ENCODE data around the gene SLIT3.
"Not testable (repeated sequence)": the region's sequence is repeated elsewhere in the genome, so short reads cannot be mapped to it uniquely, and the experiment has no call there.

The SLIT3 gene

DNA sequence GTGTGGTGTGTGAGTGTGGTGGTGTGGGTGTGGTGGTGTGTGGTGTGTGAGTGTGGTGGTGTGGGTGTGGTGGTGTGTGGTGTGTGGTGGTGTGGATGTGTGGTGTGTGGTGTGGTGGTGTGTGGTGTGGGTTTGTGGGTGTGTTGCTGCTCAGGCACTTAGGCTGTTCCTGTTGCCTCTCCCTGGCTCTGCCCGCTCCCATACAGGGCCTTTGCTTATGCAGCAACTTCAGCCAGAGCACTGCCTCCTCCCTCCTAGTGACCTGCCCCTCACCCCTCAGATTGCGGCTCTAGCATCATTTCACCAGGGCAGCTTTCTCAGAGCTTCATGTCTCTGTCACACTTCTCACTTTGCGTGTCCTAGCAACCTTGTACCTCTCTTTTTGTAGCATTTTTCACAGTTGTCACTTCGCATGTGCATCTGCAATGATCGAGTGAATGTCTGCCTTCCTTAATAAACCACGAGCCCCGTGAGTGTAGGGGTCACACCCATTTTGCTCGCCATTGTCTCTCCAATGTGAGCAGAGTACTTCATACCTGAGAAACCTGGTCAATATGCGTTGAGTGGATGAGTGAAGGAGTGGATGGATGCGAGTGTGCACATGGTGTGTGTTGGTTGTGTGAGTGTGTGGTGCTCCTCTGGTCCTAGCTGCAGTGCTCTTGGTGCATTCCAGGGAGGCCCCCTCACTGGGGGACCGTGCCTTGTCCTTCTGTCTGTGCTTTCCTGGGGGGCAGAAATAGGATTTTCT lies 553.9 kb downstream of the SLIT3 start:
- no peaks in the 10 kb centered on the region for H3K36me3 ChIP-seq (ENCODE audit: insufficient read depth)

DNA sequence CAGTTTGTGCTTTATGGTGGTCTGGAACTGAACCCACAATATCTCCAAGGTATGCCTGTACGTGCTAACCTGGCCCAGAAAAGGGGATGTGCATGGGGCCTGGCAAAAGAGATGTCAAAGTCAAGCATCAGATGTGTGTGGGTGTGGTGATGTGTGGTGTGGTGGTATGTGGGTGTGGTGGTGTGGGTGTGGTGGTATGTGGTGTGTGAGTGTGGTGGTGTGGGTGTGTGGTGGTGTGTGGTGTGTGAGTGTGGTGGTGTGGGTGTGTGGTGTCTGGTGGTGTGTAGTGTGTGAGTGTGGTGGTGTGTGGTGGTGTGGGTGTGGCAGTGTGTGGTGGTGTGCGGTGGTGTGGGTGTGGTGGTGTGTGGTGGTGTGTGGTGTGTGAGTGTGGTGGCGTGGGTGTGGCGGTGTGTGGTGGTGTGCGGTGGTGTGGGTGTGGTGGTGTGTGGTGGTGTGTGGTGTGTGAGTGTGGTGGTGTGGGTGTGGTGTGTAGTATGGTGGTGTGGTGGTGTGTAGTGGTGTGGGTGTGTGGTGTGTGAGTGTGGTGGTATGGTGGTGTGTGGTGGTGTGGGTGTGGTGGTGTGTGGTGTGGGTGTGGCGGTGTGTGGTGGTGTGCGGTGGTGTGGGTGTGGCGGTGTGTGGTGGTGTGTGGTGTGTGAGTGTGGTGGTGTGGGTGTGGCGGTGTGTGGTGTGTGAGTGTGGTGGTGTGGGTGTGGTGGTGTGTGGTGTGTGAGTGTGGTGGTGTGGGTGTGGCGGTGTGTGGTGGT lies 554.6 kb downstream of the SLIT3 start:
- not testable (repeated sequence) for H3K27ac ChIP-seq; H3K36me3 ChIP-seq (ENCODE audit: insufficient read depth); H3K4me3 ChIP-seq (IDR thresholded peaks at IDR 0.05; ENCODE audit: insufficient read depth, low read depth, low read length); H3K79me2 ChIP-seq (ENCODE audit: insufficient read depth, low read depth); H3K4me2 ChIP-seq; H3K4me1 ChIP-seq (ENCODE audit: low read depth, poor library complexity, severe bottlenecking); H3K9ac ChIP-seq; H3K27me3 ChIP-seq (ENCODE audit: insufficient read depth, low read depth); H2AFZ ChIP-seq (ENCODE audit: low read depth); H4K20me1 ChIP-seq (ENCODE audit: insufficient read depth)

More for the DNA sequence above, 553.9 kb downstream of the SLIT3 start:
- no peak overlapping the region for H3K27ac ChIP-seq
- H3K79me2 ChIP-seq (ENCODE audit: insufficient read depth, low read depth) = no peaks in the 10 kb centered on the region
- H3K9ac ChIP-seq = no peak overlapping the region
- H3K4me3 ChIP-seq (IDR thresholded peaks at IDR 0.05; ENCODE audit: insufficient read depth, low read depth, low read length) = no peak overlapping the region
- H2AFZ ChIP-seq (ENCODE audit: low read depth) = no peak overlapping the region
- TF ChIP-seq CTCF (conservative IDR thresholded peaks at IDR 0.05; ENCODE audit: low read depth, low read length) = no peak
- no peak overlapping the region for H3K4me2 ChIP-seq
- H4K20me1 ChIP-seq (ENCODE audit: insufficient read depth) = no peaks in the 10 kb centered on the region
- no peaks in the 10 kb centered on the region for H3K27me3 ChIP-seq (ENCODE audit: insufficient read depth, low read depth)
- no peaks in the 10 kb centered on the region for H3K4me1 ChIP-seq (ENCODE audit: low read depth, poor library complexity, severe bottlenecking)

DNA sequence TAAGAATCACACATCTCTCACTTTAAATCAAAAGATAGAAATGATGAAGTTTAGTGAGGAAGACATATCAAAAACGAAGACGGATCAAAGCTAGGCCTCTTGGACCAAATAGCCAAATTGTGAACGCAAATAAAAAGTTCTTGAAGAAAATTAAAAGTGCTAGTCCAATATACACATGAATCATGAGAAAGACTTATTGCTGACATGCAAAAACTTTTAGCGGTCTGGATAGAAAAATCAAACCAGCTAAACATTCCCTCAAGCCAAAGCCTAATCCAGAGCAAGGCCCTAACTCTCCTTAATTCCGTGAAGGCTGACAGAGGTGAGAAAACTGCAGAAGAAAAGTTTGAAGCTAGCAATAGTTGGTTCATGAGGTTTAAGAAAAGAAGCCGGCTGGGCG lies 557.3 kb downstream of the SLIT3 start:
- Histone ChIP-seq H3K36me3 (ENCODE audit: insufficient read depth) (no peaks in the 10 kb centered on the region), H2AFZ (ENCODE audit: low read depth) (no peak overlapping the region), H3K4me2 (no peak overlapping the region), H3K4me1 (ENCODE audit: low read depth, poor library complexity, severe bottlenecking) (no peaks in the 10 kb centered on the region), H3K27me3 (ENCODE audit: insufficient read depth, low read depth) (no peaks in the 10 kb centered on the region), H3K9ac (no peak overlapping the region), H3K4me3 (IDR thresholded peaks at IDR 0.05; ENCODE audit: insufficient read depth, low read depth, low read length) (no peak overlapping the region), H3K27ac (no peak overlapping the region), H4K20me1 (ENCODE audit: insufficient read depth) (no peaks in the 10 kb centered on the region), H3K79me2 (ENCODE audit: insufficient read depth, low read depth) (no peaks in the 10 kb centered on the region)
- no peak for TF ChIP-seq CTCF (conservative IDR thresholded peaks at IDR 0.05; ENCODE audit: low read depth, low read length)

DNA sequence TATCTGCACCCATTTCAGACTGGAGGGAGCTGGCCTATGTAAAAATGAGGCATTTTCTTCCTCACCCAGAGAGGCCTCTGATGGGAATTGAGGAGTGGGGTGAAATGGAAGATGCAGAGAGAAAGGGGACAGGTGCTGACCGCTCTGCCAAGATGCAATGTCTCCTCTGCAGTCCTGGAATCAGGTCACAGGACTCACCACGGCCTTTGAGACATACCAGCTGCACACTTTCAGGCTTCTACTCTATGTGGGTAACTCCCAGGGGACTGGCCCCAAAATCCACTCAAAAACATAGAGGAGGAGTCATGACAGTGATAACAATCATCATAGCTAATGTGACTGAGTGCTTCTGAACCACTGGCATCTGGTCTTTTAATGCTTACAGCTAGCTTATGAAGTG lies 558.6 kb downstream of the SLIT3 start:
- not testable (repeated sequence) for H2AFZ ChIP-seq (ENCODE audit: low read depth); H3K79me2 ChIP-seq (ENCODE audit: insufficient read depth, low read depth); H3K4me2 ChIP-seq; H3K27me3 ChIP-seq (ENCODE audit: insufficient read depth, low read depth); H3K4me1 ChIP-seq (ENCODE audit: low read depth, poor library complexity, severe bottlenecking); H3K27ac ChIP-seq; H4K20me1 ChIP-seq (ENCODE audit: insufficient read depth); H3K4me3 ChIP-seq (IDR thresholded peaks at IDR 0.05; ENCODE audit: insufficient read depth, low read depth, low read length); H3K9ac ChIP-seq; H3K36me3 ChIP-seq (ENCODE audit: insufficient read depth)

DNA sequence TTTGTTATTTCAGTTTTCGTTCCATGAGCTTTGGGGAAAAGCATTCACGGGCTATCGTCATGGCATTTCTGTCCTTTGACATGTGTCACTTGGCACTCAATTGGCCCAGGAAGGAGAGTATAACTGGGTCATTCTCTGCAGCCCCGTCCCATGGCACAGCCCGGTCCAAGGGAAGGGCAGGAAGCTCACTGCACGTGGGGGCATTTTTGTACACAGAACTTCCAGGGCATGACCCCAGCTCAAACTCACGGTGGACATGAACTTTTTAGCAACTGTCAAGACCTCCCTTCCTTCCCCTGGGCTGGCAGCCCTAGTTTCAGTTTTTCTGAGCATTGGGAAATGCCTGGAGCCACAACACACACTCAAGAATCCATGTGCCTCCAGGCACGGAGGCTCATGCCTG lies 560.1 kb downstream of the SLIT3 start:
- Histone ChIP-seq H3K9ac (no peak overlapping the region), H4K20me1 (ENCODE audit: insufficient read depth) (no peaks in the 10 kb centered on the region), H2AFZ (ENCODE audit: low read depth) (no peak overlapping the region), H3K36me3 (ENCODE audit: insufficient read depth) (no peaks in the 10 kb centered on the region), H3K27ac (no peak overlapping the region), H3K27me3 (ENCODE audit: insufficient read depth, low read depth) (no peaks in the 10 kb centered on the region), H3K79me2 (ENCODE audit: insufficient read depth, low read depth) (no peaks in the 10 kb centered on the region), H3K4me1 (ENCODE audit: low read depth, poor library complexity, severe bottlenecking) (no peaks in the 10 kb centered on the region), H3K4me3 (IDR thresholded peaks at IDR 0.05; ENCODE audit: insufficient read depth, low read depth, low read length) (no peak overlapping the region), H3K4me2 (no peak overlapping the region)
- no peak for TF ChIP-seq CTCF (conservative IDR thresholded peaks at IDR 0.05; ENCODE audit: low read depth, low read length)
